Transverse colon (tissue), 4 donors: ENCODE measurements around the gene LRP11. TPM values are rescaled to one million over a fixed set of nuclear protein-coding genes. Genes with fewer than 3 reads are reported as not detected.

Source experiments
- DNase-seq: peaks from one replicate; pipeline ENCODE4 v3.0.0-alpha.2; 2019
- H3K27ac ChIP-seq, 4 donors: fragments of 200-600 bp; sonication (generic); 2 replicates each; pipeline ENCODE4 v1.5.1; 2016 to 2018; ENCODE audit warnings: inconsistent platforms in 4 of 4
- H3K27me3 ChIP-seq: fragments of 200-600 bp; sonication (generic); 2 replicates; pipeline ENCODE4 v1.5.1; 2017; ENCODE audit warnings: inconsistent platforms
- H3K36me3 ChIP-seq, 4 donors: fragments of 200-600 bp; sonication (generic); 2 replicates each; pipeline ENCODE4 v1.5.1; 2017 to 2019; ENCODE audit warnings: inconsistent platforms in 4 of 4
- H3K4me1 ChIP-seq, 4 donors: fragments of 200-600 bp; sonication (generic); 2 replicates each; pipeline ENCODE4 v1.5.1; 2017 to 2020; ENCODE audit warnings: inconsistent platforms in 4 of 4
- H3K4me3 ChIP-seq, 4 donors: fragments of 200-600 bp; sonication (generic); 1 replicate in 1 of 4; 2 replicates in 3 of 4; pipeline versions ENCODE4 v1.5.1 to v1.6.1; 2017 to 2019; ENCODE audit warnings: inconsistent platforms in 4 of 4
- H3K9me3 ChIP-seq, 2 donors: fragments of 200-600 bp; sonication (generic); 2 replicates each; pipeline ENCODE4 v1.5.1; 2017 to 2019; ENCODE audit warnings: inconsistent platforms in 2 of 2
- CTCF ChIP-seq, 5 experiments: fragments of 200-600 bp in 3 of 5; fragments of 450-650 bp in 2 of 5; sonication (generic) in 3 of 5; IDR thresholded peaks; 1 replicate in 2 of 5; 2 replicates in 3 of 5; pipeline ENCODE4 v1.5.1; 2016 to 2017; ENCODE audit warnings: antibody characterized with exemption in 5 of 5, inconsistent platforms in 3 of 5, mild to moderate bottlenecking in 2 of 5, moderate library complexity in 1 of 5
- EP300 ChIP-seq: sonication (generic); formaldehyde crosslinking; IDR thresholded peaks from one replicate; pipeline ENCODE4 v1.6.1; 2017; ENCODE audit warnings: antibody characterized with exemption, low read depth
- POLR2A ChIP-seq: fragments of 450-650 bp; IDR thresholded peaks from one replicate; pipeline ENCODE4 v1.6.1; 2016; ENCODE audit warnings: antibody characterized with exemption, mild to moderate bottlenecking, moderate library complexity
- POLR2AphosphoS5 ChIP-seq, 3 donors: sonication (generic); formaldehyde crosslinking; IDR thresholded peaks; one replicate each; pipeline ENCODE4 v1.6.1; 2016; ENCODE audit warnings: antibody characterized with exemption in 3 of 3
- WGBS, 2 donors: methylation state at CpG; one replicate each; pipeline ENCODE4 v1.1.5; 2018; ENCODE audit warnings: low coverage in 1 of 2; 5-methylcytosine and 5-hydroxymethylcytosine counted together
- in situ Hi-C, 4 donors: fragments of 200-750 bp; cut with MboI; loops; one replicate each; pipeline versions ENCODE4 v1.15.0 to v1.15.1; 2017; ENCODE audit warnings: low sequenced_read_pairs in 3 of 4, low pct_ligation_motif_present in 1 of 4, low pct_unique_long_range_greater_than_20kb in 1 of 4
- intact Hi-C: fragments of 100-400 bp; cut with DNase I; formaldehyde crosslinking; loops from one replicate; pipeline ENCODE4 v1.15.1; 2023; ENCODE audit warnings: low total_unique reads
- total RNA-seq, 4 donors: library from RNA; depleted of rRNA; stranded (reverse); fragments of >200 nt; gene quantifications; one replicate each; pipeline ENCODE4 v1.1.0, GENCODE V29; 2016

The LRP11 gene
- total RNA-seq, 4 donors from 2014 or later: 2.2 to 50.5 (median 21.2) TPM

- intact Hi-C loops: no loop called here
- WGBS, 2 donors: 67 to 77% methylated on average over 2 to 6 of the region's 6 CpGs
- H3K4me1 ChIP-seq: no peaks in the 10 kb centered on the region
Measured at GRCh38 chr6:149831308-149831820, 32.8 kb downstream of the LRP11 start.

GRCh38 chr6:149830731-149831307 is 33.3 kb downstream of the LRP11 start:
- Histone ChIP-seq H3K27ac (no peak overlapping the region), H3K27me3 (no peaks in the 10 kb centered on the region), H3K36me3 (peaks cover 0 to 4% (median 0%) of the 10 kb centered on the region in 4 donors), H3K4me1 (no peaks in the 10 kb centered on the region), H3K4me3 (no peak overlapping the region), H3K9me3 (no peaks in the 10 kb centered on the region)
- 85 to 89% methylated on average over 6 to 7 of the region's 7 CpGs for WGBS, 2 donors
- TF ChIP-seq POLR2AphosphoS5 (IDR thresholded peaks at IDR 0.05) (no peak), POLR2A (no peak), CTCF (IDR thresholded peaks at IDR 0.05) (no peak), EP300 (no peak)
- in situ Hi-C loops: loop anchor here in 2 of 4 donors (5.0 to 25.0 kb wide), 3 partner anchors 91 to 181 kb away; partner anchors contain the start of gene RAET1G (in 1 of the 2)
- DNase-seq: no peak
- intact Hi-C loops: no loop called here

More at GRCh38 chr6:149831308-149831820, 32.8 kb downstream of the LRP11 start:
- no peak overlapping the region for H3K4me3 ChIP-seq
- no peaks in the 10 kb centered on the region for H3K36me3 ChIP-seq
- H3K9me3 ChIP-seq: no peaks in the 10 kb centered on the region
- in situ Hi-C loops: loop anchor here in 2 of 4 donors (5.0 to 25.0 kb wide), 3 partner anchors 91 to 181 kb away; partner anchors contain the start of gene RAET1G (in 1 of the 2)
- no peak for DNase-seq
- no peak overlapping the region for H3K27ac ChIP-seq
- TF ChIP-seq EP300 (no peak), POLR2A (no peak), POLR2AphosphoS5 (IDR thresholded peaks at IDR 0.05) (no peak), CTCF (IDR thresholded peaks at IDR 0.05) (no peak)
- no peaks in the 10 kb centered on the region for H3K27me3 ChIP-seq

GRCh38 chr6:149825292-149825691 is 38.9 kb downstream of the LRP11 start:
- TF ChIP-seq POLR2A (no peak), CTCF (IDR thresholded peaks at IDR 0.05) (no peak), EP300 (no peak), POLR2AphosphoS5 (IDR thresholded peaks at IDR 0.05) (no peak)
- WGBS, 2 donors: 67 to 76% methylated on average over 4 of the region's 4 CpGs
- Histone ChIP-seq H3K4me3 (no peak overlapping the region), H3K27me3 (no peaks in the 10 kb centered on the region), H3K27ac (no peak overlapping the region), H3K9me3 (no peaks in the 10 kb centered on the region), H3K36me3 (peaks cover 0 to 7% (median 0%) of the 10 kb centered on the region in 4 donors), H3K4me1 (no peaks in the 10 kb centered on the region)
- in situ Hi-C loops (loop anchor here in 2 of 4 donors (25.0 kb wide), 1 partner anchor 187 kb away; no protein-coding TSS in a partner anchor), intact Hi-C loops (no loop called here)
- DNase-seq: no peak

GRCh38 chr6:149823013-149823412 is 41.1 kb downstream of the LRP11 start:
- Histone ChIP-seq H3K4me1 (no peaks in the 10 kb centered on the region), H3K4me3 (no peak overlapping the region), H3K36me3 (peaks cover 0 to 7% (median 0%) of the 10 kb centered on the region in 4 donors), H3K9me3 (no peaks in the 10 kb centered on the region), H3K27ac (no peak overlapping the region), H3K27me3 (no peaks in the 10 kb centered on the region)
- intact Hi-C loops (no loop called here), in situ Hi-C loops (no loop called here)
- TF ChIP-seq EP300: no peak
- no peak for TF ChIP-seq POLR2A
- TF ChIP-seq CTCF (IDR thresholded peaks at IDR 0.05): no peak
- no peak for TF ChIP-seq POLR2AphosphoS5 (IDR thresholded peaks at IDR 0.05)
- 83 to 94% methylated on average over 4 of the region's 4 CpGs for WGBS, 2 donors
- no peak for DNase-seq
